ENCODE data around the gene FAM168A.

FAM168A gene

GRCh38 chr11:73538381-73538872, 59.5 kb downstream of the FAM168A start:
- Histone ChIP-seq H3K27me3 (ENCODE audit: control insufficient read depth, insufficient read depth, low read length, poor library complexity, severe bottlenecking) (no peaks in the 10 kb centered on the region), H3K36me3 (ENCODE audit: control insufficient read depth, insufficient read depth, low read length) (no peaks in the 10 kb centered on the region), H3K4me3 (ENCODE audit: insufficient read depth, low read depth, low read length) (no peak overlapping the region), H3K9me3 (ENCODE audit: control insufficient read depth, low read length) (no peaks in the 10 kb centered on the region), H3K4me1 (ENCODE audit: control insufficient read depth, insufficient read depth, low read length) (peaks cover 7% of the 10 kb centered on the region), H3K27ac (ENCODE audit: insufficient read depth, low read depth, low read length, poor library complexity, severe bottlenecking) (peak overlapping the region; percentile 71)
- 0 to 4% methylated on average over 1 of the region's 1 CpG for whole genome bisulfite sequencing, 2 experiments

GRCh38 chr11:73537969-73538368, 59.9 kb downstream of the FAM168A start:
- H3K36me3 ChIP-seq (ENCODE audit: control insufficient read depth, insufficient read depth, low read length), result no peaks in the 10 kb centered on the region
- H3K9me3 ChIP-seq (ENCODE audit: control insufficient read depth, low read length), result no peaks in the 10 kb centered on the region
- H3K27me3 ChIP-seq (ENCODE audit: control insufficient read depth, insufficient read depth, low read length, poor library complexity, severe bottlenecking), result no peaks in the 10 kb centered on the region
- H3K27ac ChIP-seq (ENCODE audit: insufficient read depth, low read depth, low read length, poor library complexity, severe bottlenecking), result peak overlapping the region; percentile 71
- H3K4me1 ChIP-seq (ENCODE audit: control insufficient read depth, insufficient read depth, low read length), result peaks cover 7% of the 10 kb centered on the region
- no peak overlapping the region for H3K4me3 ChIP-seq (ENCODE audit: insufficient read depth, low read depth, low read length)

- WGBS, 2 experiments, result 86 to 95% methylated on average over 2 of the region's 2 CpGs
- H3K4me3 ChIP-seq (ENCODE audit: insufficient read depth, low read depth, low read length), result no peak overlapping the region
These were observed 61.0 kb downstream of the FAM168A start for GRCh38 chr11:73536961-73537360.

GRCh38 chr11:73532310-73532709, 65.6 kb downstream of the FAM168A start:
- no peaks in the 10 kb centered on the region for H3K36me3 ChIP-seq (ENCODE audit: control insufficient read depth, insufficient read depth, low read length)
- H3K27ac ChIP-seq (ENCODE audit: insufficient read depth, low read depth, low read length, poor library complexity, severe bottlenecking), result no peak overlapping the region
- H3K9me3 ChIP-seq (ENCODE audit: control insufficient read depth, low read length), result no peaks in the 10 kb centered on the region
- H3K4me1 ChIP-seq (ENCODE audit: control insufficient read depth, insufficient read depth, low read length), result peaks cover 9% of the 10 kb centered on the region
- WGBS, 2 experiments, result 100% methylated on average over 1 of the region's 1 CpG; no CpG with 5 or more reads in 1 of the 2 experiments
- H3K4me3 ChIP-seq (ENCODE audit: insufficient read depth, low read depth, low read length), result no peak overlapping the region
- H3K27me3 ChIP-seq (ENCODE audit: control insufficient read depth, insufficient read depth, low read length, poor library complexity, severe bottlenecking), result no peaks in the 10 kb centered on the region

More at GRCh38 chr11:73536961-73537360, 61.0 kb downstream of the FAM168A start:
- Histone ChIP-seq H3K9me3 (ENCODE audit: control insufficient read depth, low read length) (no peaks in the 10 kb centered on the region), H3K27ac (ENCODE audit: insufficient read depth, low read depth, low read length, poor library complexity, severe bottlenecking) (no peak overlapping the region), H3K4me1 (ENCODE audit: control insufficient read depth, insufficient read depth, low read length) (peaks cover 7% of the 10 kb centered on the region), H3K27me3 (ENCODE audit: control insufficient read depth, insufficient read depth, low read length, poor library complexity, severe bottlenecking) (no peaks in the 10 kb centered on the region), H3K36me3 (ENCODE audit: control insufficient read depth, insufficient read depth, low read length) (no peaks in the 10 kb centered on the region)

GRCh38 chr11:73531386-73531785, 66.5 kb downstream of the FAM168A start:
- Histone ChIP-seq H3K27ac (ENCODE audit: insufficient read depth, low read depth, low read length, poor library complexity, severe bottlenecking) (no peak overlapping the region), H3K9me3 (ENCODE audit: control insufficient read depth, low read length) (no peaks in the 10 kb centered on the region), H3K4me3 (ENCODE audit: insufficient read depth, low read depth, low read length) (no peak overlapping the region), H3K27me3 (ENCODE audit: control insufficient read depth, insufficient read depth, low read length, poor library complexity, severe bottlenecking) (no peaks in the 10 kb centered on the region), H3K36me3 (ENCODE audit: control insufficient read depth, insufficient read depth, low read length) (no peaks in the 10 kb centered on the region), H3K4me1 (ENCODE audit: control insufficient read depth, insufficient read depth, low read length) (peaks cover 9% of the 10 kb centered on the region)
- WGBS, 2 experiments, result 75 to 81% methylated on average over 1 of the region's 1 CpG

GRCh38 chr11:73530109-73530508, 67.8 kb downstream of the FAM168A start:
- H3K4me1 ChIP-seq (ENCODE audit: control insufficient read depth, insufficient read depth, low read length), result peaks cover 9% of the 10 kb centered on the region
- H3K4me3 ChIP-seq (ENCODE audit: insufficient read depth, low read depth, low read length), result no peak overlapping the region
- WGBS, 2 experiments, result 67 to 73% methylated on average over 4 of the region's 4 CpGs
- H3K9me3 ChIP-seq (ENCODE audit: control insufficient read depth, low read length), result no peaks in the 10 kb centered on the region
- no peaks in the 10 kb centered on the region for H3K27me3 ChIP-seq (ENCODE audit: control insufficient read depth, insufficient read depth, low read length, poor library complexity, severe bottlenecking)
- H3K36me3 ChIP-seq (ENCODE audit: control insufficient read depth, insufficient read depth, low read length), result no peaks in the 10 kb centered on the region
- H3K27ac ChIP-seq (ENCODE audit: insufficient read depth, low read depth, low read length, poor library complexity, severe bottlenecking), result no peak overlapping the region

- no peaks in the 10 kb centered on the region for H3K36me3 ChIP-seq (ENCODE audit: control insufficient read depth, insufficient read depth, low read length)
- H3K27ac ChIP-seq (ENCODE audit: insufficient read depth, low read depth, low read length, poor library complexity, severe bottlenecking), result no peak overlapping the region
- no peak overlapping the region for H3K4me3 ChIP-seq (ENCODE audit: insufficient read depth, low read depth, low read length)
- H3K9me3 ChIP-seq (ENCODE audit: control insufficient read depth, low read length), result no peaks in the 10 kb centered on the region
- peaks cover 9% of the 10 kb centered on the region for H3K4me1 ChIP-seq (ENCODE audit: control insufficient read depth, insufficient read depth, low read length)
- no peaks in the 10 kb centered on the region for H3K27me3 ChIP-seq (ENCODE audit: control insufficient read depth, insufficient read depth, low read length, poor library complexity, severe bottlenecking)
These were observed 68.7 kb downstream of the FAM168A start for GRCh38 chr11:73529204-73529530.

- Histone ChIP-seq H3K27me3 (ENCODE audit: control insufficient read depth, insufficient read depth, low read length, poor library complexity, severe bottlenecking) (no peaks in the 10 kb centered on the region), H3K4me3 (ENCODE audit: insufficient read depth, low read depth, low read length) (no peak overlapping the region), H3K9me3 (ENCODE audit: control insufficient read depth, low read length) (peaks cover 3% of the 10 kb centered on the region), H3K4me1 (ENCODE audit: control insufficient read depth, insufficient read depth, low read length) (peaks cover 9% of the 10 kb centered on the region), H3K36me3 (ENCODE audit: control insufficient read depth, insufficient read depth, low read length) (no peaks in the 10 kb centered on the region), H3K27ac (ENCODE audit: insufficient read depth, low read depth, low read length, poor library complexity, severe bottlenecking) (no peak overlapping the region)
- WGBS, 2 experiments, result 50 to 56% methylated on average over 5 of the region's 5 CpGs
These were observed 69.3 kb downstream of the FAM168A start for GRCh38 chr11:73528483-73529203.

GRCh38 chr11:73528013-73528412, 69.9 kb downstream of the FAM168A start:
- 95 to 98% methylated on average over 4 to 5 of the region's 5 CpGs for WGBS, 2 experiments
- no peak overlapping the region for H3K4me3 ChIP-seq (ENCODE audit: insufficient read depth, low read depth, low read length)
- H3K4me1 ChIP-seq (ENCODE audit: control insufficient read depth, insufficient read depth, low read length), result peaks cover 9% of the 10 kb centered on the region
- no peaks in the 10 kb centered on the region for H3K36me3 ChIP-seq (ENCODE audit: control insufficient read depth, insufficient read depth, low read length)
- H3K9me3 ChIP-seq (ENCODE audit: control insufficient read depth, low read length), result peaks cover 3% of the 10 kb centered on the region
- no peak overlapping the region for H3K27ac ChIP-seq (ENCODE audit: insufficient read depth, low read depth, low read length, poor library complexity, severe bottlenecking)
- H3K27me3 ChIP-seq (ENCODE audit: control insufficient read depth, insufficient read depth, low read length, poor library complexity, severe bottlenecking), result no peaks in the 10 kb centered on the region

GRCh38 chr11:73525611-73526010, 72.3 kb downstream of the FAM168A start:
- Histone ChIP-seq H3K4me1 (ENCODE audit: control insufficient read depth, insufficient read depth, low read length) (peaks cover 19% of the 10 kb centered on the region), H3K9me3 (ENCODE audit: control insufficient read depth, low read length) (peaks cover 3% of the 10 kb centered on the region), H3K36me3 (ENCODE audit: control insufficient read depth, insufficient read depth, low read length) (no peaks in the 10 kb centered on the region), H3K4me3 (ENCODE audit: insufficient read depth, low read depth, low read length) (no peak overlapping the region), H3K27ac (ENCODE audit: insufficient read depth, low read depth, low read length, poor library complexity, severe bottlenecking) (no peak overlapping the region), H3K27me3 (ENCODE audit: control insufficient read depth, insufficient read depth, low read length, poor library complexity, severe bottlenecking) (no peaks in the 10 kb centered on the region)
- WGBS, 2 experiments, result no CpG with 5 or more reads among the region's 1 CpG
